ENCODE results near the gene RPS19.

DNA sequence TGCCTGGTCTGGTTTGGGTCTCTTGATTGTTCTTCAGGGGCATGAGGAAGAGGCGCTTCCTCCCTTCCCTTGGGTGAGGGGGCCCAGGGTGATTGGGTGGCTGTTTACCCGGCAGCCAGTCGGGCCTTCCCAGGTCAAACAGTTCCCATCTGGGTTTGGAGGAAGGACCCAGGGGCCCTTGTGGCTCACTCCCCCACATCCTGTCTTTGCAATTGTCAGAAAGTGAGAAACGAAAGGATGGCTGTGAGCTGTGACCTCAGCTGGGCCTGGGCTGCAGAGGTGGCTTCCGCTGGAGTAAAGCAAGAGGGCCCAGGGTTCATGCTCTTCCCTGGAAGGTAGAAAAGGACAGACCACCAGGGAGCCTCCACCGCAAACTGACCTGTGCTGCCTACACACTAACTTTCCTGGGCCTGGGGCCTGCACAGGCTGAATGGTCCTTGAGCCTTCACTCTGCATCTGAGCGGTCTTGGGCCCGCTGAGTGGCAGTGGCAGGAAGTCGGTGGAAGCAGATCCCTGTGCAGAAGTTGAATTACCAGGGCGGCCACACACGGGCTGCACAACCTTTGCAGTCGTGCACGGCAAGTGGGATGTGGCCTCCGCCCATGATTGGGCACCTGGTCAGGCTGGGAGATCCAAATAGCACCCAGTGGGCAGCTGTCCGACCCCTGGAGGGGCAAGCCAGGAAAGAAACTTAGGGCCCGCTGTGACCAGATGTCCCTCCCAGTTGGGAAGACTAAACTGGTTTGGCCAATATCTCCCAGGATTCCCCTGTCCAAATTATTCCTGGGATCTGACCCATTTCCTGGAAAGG, 11.7 kb downstream of the RPS19 start:
- TF ChIP-seq CTCF (IDR thresholded peaks at IDR 0.05; ENCODE audit: low read depth, low read length, poor library complexity, severe bottlenecking), result no peak
- TF ChIP-seq EZH2phosphoT487 (IDR thresholded peaks at IDR 0.05; ENCODE audit: borderline replicate concordance, low read length), result no peak

Measured in DOHH2 (cell line).